OCI-LY1 (cell line): ENCODE measurements around the gene MRTO4.
"Not testable (repeated sequence)": the region's sequence is repeated elsewhere in the genome, so short reads cannot be mapped to it uniquely, and the experiment has no call there.

Source experiments
- H2AFZ ChIP-seq: fragments of 200-600 bp; sonication (generic), shearing (Covaris generic); 2 replicates; pipeline ENCODE4 v1.6.0; 2014; ENCODE audit warnings: antibody characterized with exemption, mild to moderate bottlenecking, low read length
- H3F3A ChIP-seq: fragments of 200-600 bp; sonication (generic), shearing (Covaris generic); 2 replicates; pipeline ENCODE4 v1.6.0; 2014; ENCODE audit warnings: mild to moderate bottlenecking, antibody characterized with exemption, low read length, moderate library complexity; ENCODE audit not compliant: insufficient read depth
- H3K27ac ChIP-seq: fragments of 200-600 bp; sonication (generic); 2 replicates; pipeline ENCODE4 v1.5.1; 2014; ENCODE audit warnings: low read length, mixed run types, mild to moderate bottlenecking, low read depth; ENCODE audit not compliant: poor library complexity, severe bottlenecking
- H3K27me3 ChIP-seq: fragments of 200-600 bp; sonication (generic); 2 replicates; pipeline ENCODE4 v1.6.0; 2014; ENCODE audit warnings: antibody characterized with exemption, mild to moderate bottlenecking, low read length, moderate library complexity; ENCODE audit not compliant: insufficient read depth
- H3K36me3 ChIP-seq: fragments of 200-600 bp; sonication (generic); 2 replicates; pipeline ENCODE4 v1.6.1; 2014; ENCODE audit warnings: mild to moderate bottlenecking, antibody characterized with exemption, low read length, moderate library complexity, mixed read lengths; ENCODE audit not compliant: insufficient read depth
- H3K4me1 ChIP-seq: fragments of 200-600 bp; sonication (generic); 2 replicates; pipeline ENCODE4 v1.5.1; 2014; ENCODE audit warnings: mild to moderate bottlenecking, low read length, moderate library complexity; ENCODE audit not compliant: insufficient read depth, severe bottlenecking
- H3K4me2 ChIP-seq: fragments of 200-600 bp; sonication (generic), shearing (Covaris generic); 2 replicates; pipeline ENCODE4 v1.6.1; 2014; ENCODE audit warnings: low read length
- H3K4me3 ChIP-seq: fragments of 200-600 bp; sonication (generic); 2 replicates; pipeline ENCODE4 v1.5.1; 2014; ENCODE audit warnings: low read length, low read depth, mild to moderate bottlenecking, mixed read lengths; ENCODE audit not compliant: poor library complexity, severe bottlenecking
- H3K79me2 ChIP-seq: fragments of 200-600 bp; shearing (Covaris generic); 2 replicates; pipeline ENCODE4 v1.6.1; 2016; ENCODE audit warnings: mixed run types, low read length, mixed read lengths; ENCODE audit not compliant: insufficient read depth
- H3K9ac ChIP-seq: fragments of 200-600 bp; sonication (generic), shearing (Covaris generic); 2 replicates; pipeline ENCODE4 v1.6.1; 2014; ENCODE audit warnings: mild to moderate bottlenecking, low read length, mixed read lengths
- H3K9me2 ChIP-seq: fragments of 200-600 bp; sonication (generic), shearing (Covaris generic); 2 replicates; pipeline ENCODE4 v1.6.1; 2014; ENCODE audit warnings: low read depth, mild to moderate bottlenecking, low read length, mixed read lengths
- H3K9me3 ChIP-seq: fragments of 200-600 bp; shearing (Covaris generic); 2 replicates; pipeline ENCODE4 v1.6.1; 2014; ENCODE audit warnings: low read length, mixed read lengths
- H4K20me1 ChIP-seq: fragments of 200-600 bp; sonication (generic), shearing (Covaris generic); 2 replicates; pipeline ENCODE4 v1.6.0; 2016; ENCODE audit warnings: mild to moderate bottlenecking, low read length; ENCODE audit not compliant: insufficient read depth
- EZH2 ChIP-seq: fragments of 200-600 bp; sonication (generic), shearing (Covaris generic); IDR thresholded peaks from 2 replicates; pipeline ENCODE4 v1.8.0; 2017; ENCODE audit warnings: borderline replicate concordance, mixed run types, mild to moderate bottlenecking, antibody characterized with exemption, low read length, moderate library complexity, mixed read lengths
- TF ChIP-seq, protein P1 (sequence below): fragments of 200-600 bp; sonication (generic), shearing (Covaris generic); IDR thresholded peaks from 2 replicates; pipeline ENCODE4 v1.5.1; 2017; ENCODE audit warnings: mild to moderate bottlenecking, antibody characterized with exemption, low read length, moderate library complexity, mixed read lengths

MRTO4 gene

GRCh38 chr1:19262047-19262446 is 10.4 kb downstream of the MRTO4 start:
- Histone ChIP-seq H2AFZ (no peak overlapping the region), H3K9me2 (no peaks in the 10 kb centered on the region), H4K20me1 (no peaks in the 10 kb centered on the region), H3K9ac (no peak overlapping the region), H3K27me3 (no peaks in the 10 kb centered on the region), H3K4me2 (no peak overlapping the region), H3K27ac (no peak overlapping the region), H3K36me3 (peaks cover 38% of the 10 kb centered on the region), H3K4me1 (no peaks in the 10 kb centered on the region), H3K9me3 (no peaks in the 10 kb centered on the region), H3K4me3 (no peak overlapping the region), H3K79me2 (no peaks in the 10 kb centered on the region), H3F3A (no peaks in the 10 kb centered on the region)
- no peak for TF ChIP-seq EZH2
- TF ChIP-seq, protein P1, sequence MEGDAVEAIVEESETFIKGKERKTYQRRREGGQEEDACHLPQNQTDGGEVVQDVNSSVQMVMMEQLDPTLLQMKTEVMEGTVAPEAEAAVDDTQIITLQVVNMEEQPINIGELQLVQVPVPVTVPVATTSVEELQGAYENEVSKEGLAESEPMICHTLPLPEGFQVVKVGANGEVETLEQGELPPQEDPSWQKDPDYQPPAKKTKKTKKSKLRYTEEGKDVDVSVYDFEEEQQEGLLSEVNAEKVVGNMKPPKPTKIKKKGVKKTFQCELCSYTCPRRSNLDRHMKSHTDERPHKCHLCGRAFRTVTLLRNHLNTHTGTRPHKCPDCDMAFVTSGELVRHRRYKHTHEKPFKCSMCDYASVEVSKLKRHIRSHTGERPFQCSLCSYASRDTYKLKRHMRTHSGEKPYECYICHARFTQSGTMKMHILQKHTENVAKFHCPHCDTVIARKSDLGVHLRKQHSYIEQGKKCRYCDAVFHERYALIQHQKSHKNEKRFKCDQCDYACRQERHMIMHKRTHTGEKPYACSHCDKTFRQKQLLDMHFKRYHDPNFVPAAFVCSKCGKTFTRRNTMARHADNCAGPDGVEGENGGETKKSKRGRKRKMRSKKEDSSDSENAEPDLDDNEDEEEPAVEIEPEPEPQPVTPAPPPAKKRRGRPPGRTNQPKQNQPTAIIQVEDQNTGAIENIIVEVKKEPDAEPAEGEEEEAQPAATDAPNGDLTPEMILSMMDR: no peak

DNA sequence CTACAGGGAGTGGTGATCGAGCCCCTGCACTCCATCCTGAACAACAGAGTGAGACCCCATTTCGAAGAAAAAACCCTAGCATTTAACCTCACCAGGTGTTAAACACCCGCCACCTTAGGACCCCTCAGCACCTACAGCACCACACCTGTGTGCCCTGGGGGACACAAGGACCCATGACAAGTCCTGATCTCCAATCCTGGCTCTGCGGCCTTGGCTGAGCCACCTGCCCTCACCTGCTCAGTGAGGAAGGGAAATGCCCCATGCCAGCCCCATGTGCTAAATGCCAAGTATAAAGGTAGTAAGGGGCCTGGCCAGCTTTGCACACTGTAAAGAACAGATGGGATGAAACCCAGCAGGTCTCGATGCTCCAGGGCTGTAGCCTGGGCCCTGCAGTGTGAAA is 11.1 kb downstream of the MRTO4 start:
- H3K27ac ChIP-seq: no peak overlapping the region
- TF ChIP-seq EZH2: no peak
- TF ChIP-seq, protein P1: no peak
- no peaks in the 10 kb centered on the region for H3K79me2 ChIP-seq
- H3F3A ChIP-seq: no peaks in the 10 kb centered on the region
- H3K9me3 ChIP-seq: no peaks in the 10 kb centered on the region
- H3K4me3 ChIP-seq: no peak overlapping the region
- H3K9me2 ChIP-seq: no peaks in the 10 kb centered on the region
- no peaks in the 10 kb centered on the region for H3K4me1 ChIP-seq
- no peaks in the 10 kb centered on the region for H4K20me1 ChIP-seq
- H3K9ac ChIP-seq: no peak overlapping the region
- H3K27me3 ChIP-seq: no peaks in the 10 kb centered on the region
- no peak overlapping the region for H3K4me2 ChIP-seq
- no peak overlapping the region for H2AFZ ChIP-seq
- peaks cover 32% of the 10 kb centered on the region for H3K36me3 ChIP-seq

DNA sequence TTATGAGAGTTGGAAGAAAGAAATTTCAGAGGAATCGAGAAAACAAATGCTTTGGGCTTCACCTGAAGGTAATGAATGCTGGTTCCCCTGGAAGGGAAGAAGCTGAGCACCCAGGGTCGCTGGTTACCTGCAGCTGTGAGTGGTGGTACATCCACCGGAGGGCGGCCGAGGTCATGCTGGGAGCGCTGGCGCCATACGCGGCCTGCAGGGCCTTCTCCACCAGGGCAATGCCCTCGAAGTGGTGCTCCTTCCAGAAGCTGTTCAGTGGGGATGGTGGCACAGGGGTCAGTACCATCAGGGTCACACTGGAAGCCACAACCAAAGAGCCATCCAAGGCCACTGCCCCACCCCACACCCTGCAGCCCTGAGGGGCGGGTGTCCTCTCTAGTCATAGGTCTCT is 16.8 kb downstream of the MRTO4 start:
- no peak for TF ChIP-seq EZH2
- TF ChIP-seq, protein P1: no peak
- no peaks in the 10 kb centered on the region for H3K27me3 ChIP-seq
- H3K79me2 ChIP-seq: no peaks in the 10 kb centered on the region
- no peaks in the 10 kb centered on the region for H3F3A ChIP-seq
- H3K9ac ChIP-seq: no peak overlapping the region
- no peaks in the 10 kb centered on the region for H3K9me3 ChIP-seq
- H3K27ac ChIP-seq: no peak overlapping the region
- no peak overlapping the region for H2AFZ ChIP-seq
- no peak overlapping the region for H3K4me3 ChIP-seq
- H3K36me3 ChIP-seq: no peaks in the 10 kb centered on the region
- H3K4me1 ChIP-seq: no peaks in the 10 kb centered on the region
- H3K9me2 ChIP-seq: no peaks in the 10 kb centered on the region
- no peak overlapping the region for H3K4me2 ChIP-seq
- H4K20me1 ChIP-seq: no peaks in the 10 kb centered on the region

DNA sequence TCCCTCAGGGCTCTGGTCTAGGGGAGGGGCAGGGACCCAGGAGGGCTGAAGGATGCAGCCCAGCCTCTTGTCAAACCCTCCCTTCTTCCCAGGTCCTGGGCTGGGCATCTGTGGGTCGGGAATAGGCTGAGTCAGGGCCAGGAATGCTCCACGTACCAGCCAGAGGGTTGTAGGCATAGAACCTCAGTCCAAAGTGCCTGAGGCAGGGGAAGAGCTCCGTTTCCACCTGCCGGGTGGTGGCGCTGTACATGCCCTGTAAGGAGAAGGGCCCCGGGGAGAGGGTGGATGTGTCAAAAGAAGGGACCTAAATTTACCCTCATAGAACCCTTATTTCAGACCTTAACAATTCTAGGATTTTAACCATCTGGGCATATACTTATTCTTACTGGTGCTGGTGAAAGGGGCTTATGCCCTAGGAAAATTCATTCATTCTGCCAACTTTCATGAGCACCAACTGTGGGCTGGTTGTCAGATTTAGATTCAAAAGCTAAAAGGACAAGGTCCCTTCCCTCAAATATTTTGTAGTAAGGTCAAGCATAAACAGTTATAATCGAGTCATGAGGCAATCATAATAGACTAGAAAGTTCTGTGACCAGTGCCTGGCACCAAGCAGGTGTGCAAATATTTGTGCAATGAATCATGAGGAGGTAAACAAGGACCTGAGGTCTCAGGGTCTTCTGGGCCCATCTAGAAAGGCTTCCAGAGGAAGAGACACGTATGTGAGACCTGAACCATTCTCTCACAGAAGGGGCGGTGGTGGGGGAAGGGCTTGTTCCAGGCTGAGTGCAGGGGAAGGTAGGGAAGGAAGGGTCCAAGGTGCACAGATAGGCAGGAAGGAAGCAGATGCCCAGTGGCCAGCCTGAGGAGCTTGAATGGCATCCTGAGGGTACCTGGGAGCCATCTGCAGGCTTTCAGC is 18.1 kb downstream of the MRTO4 start:
- H2AFZ ChIP-seq, H3K9me3 ChIP-seq, H3F3A ChIP-seq, H3K9ac ChIP-seq, H3K4me3 ChIP-seq, H3K4me1 ChIP-seq, H3K9me2 ChIP-seq, H3K79me2 ChIP-seq, H3K4me2 ChIP-seq, H4K20me1 ChIP-seq, H3K27me3 ChIP-seq, H3K36me3 ChIP-seq, H3K27ac ChIP-seq: not testable (repeated sequence)

GRCh38 chr1:19270343-19270730 is 18.7 kb downstream of the MRTO4 start:
- H3K27me3 ChIP-seq, H3K4me3 ChIP-seq, H3K79me2 ChIP-seq, H3K36me3 ChIP-seq, H3K9me3 ChIP-seq, H3K4me2 ChIP-seq, H2AFZ ChIP-seq, H3K9ac ChIP-seq, H3K4me1 ChIP-seq, H3K9me2 ChIP-seq, H4K20me1 ChIP-seq, H3K27ac ChIP-seq, H3F3A ChIP-seq: not testable (repeated sequence)
